ENCODE measurements around the gene RNF222. TPM values are rescaled to one million over a fixed set of nuclear protein-coding genes. Genes with fewer than 3 reads are reported as not detected.
"Not testable (repeated sequence)": the region's sequence is repeated elsewhere in the genome, so short reads cannot be mapped to it uniquely, and the experiment has no call there.

Gene RNF222
- total RNA-seq, 4 donors from 2014 or later = 0.15 to 0.23 TPM; not detected in 2

DNA sequence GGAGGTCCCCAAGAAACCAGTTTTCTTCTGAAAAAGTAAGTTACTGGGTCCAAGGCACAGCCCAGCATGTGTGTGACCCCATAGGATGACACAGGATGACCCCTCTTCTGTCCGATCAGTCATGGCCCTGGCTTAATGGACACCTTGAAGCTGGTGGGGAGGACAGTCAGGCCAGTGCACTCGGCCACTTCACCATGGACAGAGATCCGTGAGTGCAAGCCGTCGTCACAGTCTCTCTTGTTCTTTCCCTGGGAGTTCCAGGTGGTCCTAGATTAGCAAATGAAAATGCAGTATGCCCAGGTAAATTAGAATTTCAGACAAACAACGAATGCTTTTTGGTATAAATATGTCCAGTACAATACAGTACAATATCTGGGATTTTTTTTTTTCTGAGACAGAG lies 1.4 kb upstream of the RNF222 start:
- no peaks in the 10 kb centered on the region for H3K9me3 ChIP-seq
- WGBS, 2 donors (ENCODE audit: low coverage in 1 of 2) = 72% methylated on average over 5 of the region's 6 CpGs; no CpG with 5 or more reads in 1 of the 2 donors
- H3K27me3 ChIP-seq = peaks cover 70% of the 10 kb centered on the region
- no peak for TF ChIP-seq POLR2AphosphoS5 (IDR thresholded peaks at IDR 0.05)
- TF ChIP-seq, protein P1, sequence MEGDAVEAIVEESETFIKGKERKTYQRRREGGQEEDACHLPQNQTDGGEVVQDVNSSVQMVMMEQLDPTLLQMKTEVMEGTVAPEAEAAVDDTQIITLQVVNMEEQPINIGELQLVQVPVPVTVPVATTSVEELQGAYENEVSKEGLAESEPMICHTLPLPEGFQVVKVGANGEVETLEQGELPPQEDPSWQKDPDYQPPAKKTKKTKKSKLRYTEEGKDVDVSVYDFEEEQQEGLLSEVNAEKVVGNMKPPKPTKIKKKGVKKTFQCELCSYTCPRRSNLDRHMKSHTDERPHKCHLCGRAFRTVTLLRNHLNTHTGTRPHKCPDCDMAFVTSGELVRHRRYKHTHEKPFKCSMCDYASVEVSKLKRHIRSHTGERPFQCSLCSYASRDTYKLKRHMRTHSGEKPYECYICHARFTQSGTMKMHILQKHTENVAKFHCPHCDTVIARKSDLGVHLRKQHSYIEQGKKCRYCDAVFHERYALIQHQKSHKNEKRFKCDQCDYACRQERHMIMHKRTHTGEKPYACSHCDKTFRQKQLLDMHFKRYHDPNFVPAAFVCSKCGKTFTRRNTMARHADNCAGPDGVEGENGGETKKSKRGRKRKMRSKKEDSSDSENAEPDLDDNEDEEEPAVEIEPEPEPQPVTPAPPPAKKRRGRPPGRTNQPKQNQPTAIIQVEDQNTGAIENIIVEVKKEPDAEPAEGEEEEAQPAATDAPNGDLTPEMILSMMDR (IDR thresholded peaks at IDR 0.05) = no peak
- no peak for TF ChIP-seq POLR2A (IDR thresholded peaks at IDR 0.05)
- TF ChIP-seq EP300 (IDR thresholded peaks at IDR 0.05) = no peak
- no peak for ATAC-seq
- H3K4me1 ChIP-seq = no peaks in the 10 kb centered on the region
- H3K27ac ChIP-seq = no peak overlapping the region
- H3K4me3 ChIP-seq = no peak overlapping the region
- H3K36me3 ChIP-seq = no peaks in the 10 kb centered on the region

DNA sequence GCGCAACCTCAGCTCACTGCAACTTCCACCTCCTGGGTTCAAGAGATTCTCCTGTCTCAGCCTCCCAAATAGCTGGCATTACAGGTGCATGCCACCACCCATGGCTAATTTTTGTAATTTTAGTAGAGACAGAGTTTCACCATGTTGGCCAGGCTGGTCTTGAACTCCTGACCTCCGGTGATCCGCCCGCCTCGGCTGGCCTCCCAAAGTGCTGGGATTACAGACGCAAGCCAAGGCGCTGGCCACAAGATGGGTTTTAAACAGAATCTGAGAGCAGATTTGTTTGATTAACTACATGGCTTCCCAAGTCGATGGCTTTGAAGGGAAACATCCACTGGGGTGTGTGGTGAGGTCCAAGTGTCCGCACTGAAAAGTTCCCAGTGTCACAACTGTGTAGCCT lies 3.1 kb downstream of the RNF222 start:
- WGBS, 2 donors (ENCODE audit: low coverage in 1 of 2) = 56 to 80% methylated on average over 5 to 7 of the region's 9 CpGs
- peaks cover 73% of the 10 kb centered on the region for H3K27me3 ChIP-seq
- not testable (repeated sequence) for H3K36me3 ChIP-seq, ATAC-seq, H3K9me3 ChIP-seq, H3K27ac ChIP-seq, H3K4me1 ChIP-seq, H3K4me3 ChIP-seq

DNA sequence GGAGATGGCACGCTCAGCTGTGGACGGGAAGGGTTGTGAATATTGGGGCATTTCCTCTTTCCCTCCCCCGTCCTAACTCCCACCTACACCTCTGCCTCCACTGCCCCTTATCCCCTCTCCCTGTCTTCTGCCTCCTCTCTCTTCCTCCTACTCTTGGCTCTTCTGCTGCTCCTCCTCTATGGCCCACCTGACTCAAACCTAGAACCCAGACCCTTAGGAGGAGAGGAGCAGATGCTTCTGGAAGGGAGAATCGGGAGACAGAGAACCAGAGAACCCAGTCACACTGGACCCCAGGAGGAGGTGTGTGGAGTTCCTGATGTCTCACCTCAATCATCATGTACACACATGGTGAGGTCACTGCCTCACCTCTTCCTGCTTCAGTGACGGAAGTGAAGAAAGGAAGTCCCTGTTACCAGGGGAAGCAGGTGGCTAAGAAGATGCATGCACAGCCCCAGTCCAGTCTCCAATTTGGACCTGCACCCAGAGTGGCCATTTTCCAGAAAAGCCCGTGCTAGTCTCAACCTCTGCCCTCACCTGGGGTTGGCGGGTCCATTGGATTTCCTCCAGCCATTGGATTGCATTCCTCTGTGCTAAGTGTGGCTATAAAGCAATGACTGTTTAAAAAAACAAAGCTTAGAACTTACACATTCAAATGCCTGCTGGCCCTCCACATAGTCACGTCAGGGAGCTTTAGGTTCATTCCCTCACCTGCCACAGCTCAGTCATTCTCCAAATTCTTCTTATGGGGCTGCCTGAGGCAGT lies 4.0 kb downstream of the RNF222 start:
- WGBS, 2 donors (ENCODE audit: low coverage in 1 of 2) = 30 to 32% methylated on average over 2 to 4 of the region's 8 CpGs

DNA sequence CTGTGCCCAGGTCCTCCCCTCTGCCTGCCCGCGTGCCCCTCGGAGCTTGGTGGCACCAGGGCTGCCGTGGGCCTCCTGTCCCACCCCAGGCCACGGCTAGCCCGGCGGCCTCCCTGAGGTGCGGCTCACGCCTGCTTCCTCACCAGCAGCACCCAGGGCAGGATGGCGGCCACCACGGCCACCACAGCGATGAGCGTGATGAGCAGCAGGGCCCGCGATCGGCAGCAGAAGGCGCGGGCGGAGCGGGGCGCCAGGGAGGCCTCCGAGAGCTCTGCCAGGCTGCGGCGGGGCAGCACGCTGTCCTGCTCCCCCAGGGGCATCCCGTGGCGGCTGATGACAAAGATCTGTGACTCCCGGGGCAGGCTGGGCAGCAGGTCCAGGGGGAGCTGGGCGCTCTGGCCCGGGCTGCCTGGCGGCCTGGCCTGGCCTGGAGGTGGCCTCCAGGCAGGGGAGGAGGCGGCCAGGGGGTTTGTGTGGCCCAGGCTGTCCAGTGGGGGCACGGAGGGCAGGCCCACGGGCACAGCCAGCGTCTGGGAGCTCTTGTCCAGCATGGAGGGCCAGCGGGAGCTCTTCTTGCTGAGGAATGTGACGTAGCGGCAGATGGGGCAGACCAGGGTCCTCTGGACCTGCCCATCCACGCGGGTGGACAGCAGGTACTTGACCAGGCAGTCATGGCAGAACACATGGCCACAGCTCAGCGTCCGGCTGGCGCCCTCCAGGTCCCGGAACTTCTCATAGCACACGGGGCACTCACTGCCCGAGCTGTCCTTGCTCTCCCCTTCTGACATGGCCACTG lies 4.8 kb downstream of the RNF222 start:
- Histone ChIP-seq H3K27me3 (peaks cover 57% of the 10 kb centered on the region), H3K4me3 (no peak overlapping the region)
- no CpG with 5 or more reads among the region's 46 CpGs for WGBS, 2 donors (ENCODE audit: low coverage in 1 of 2)

More for the DNA sequence above, 4.0 kb downstream of the RNF222 start:
- Histone ChIP-seq H3K36me3 (no peaks in the 10 kb centered on the region), H3K4me3 (no peak overlapping the region), H3K4me1 (no peaks in the 10 kb centered on the region), H3K27ac (no peak overlapping the region), H3K9me3 (no peaks in the 10 kb centered on the region), H3K27me3 (peaks cover 64% of the 10 kb centered on the region)
- TF ChIP-seq, protein P1 (IDR thresholded peaks at IDR 0.05) = no peak
- TF ChIP-seq POLR2A (IDR thresholded peaks at IDR 0.05) = no peak
- no peak for TF ChIP-seq EP300 (IDR thresholded peaks at IDR 0.05)
- no peak for TF ChIP-seq POLR2AphosphoS5 (IDR thresholded peaks at IDR 0.05)
- no peak for ATAC-seq

DNA sequence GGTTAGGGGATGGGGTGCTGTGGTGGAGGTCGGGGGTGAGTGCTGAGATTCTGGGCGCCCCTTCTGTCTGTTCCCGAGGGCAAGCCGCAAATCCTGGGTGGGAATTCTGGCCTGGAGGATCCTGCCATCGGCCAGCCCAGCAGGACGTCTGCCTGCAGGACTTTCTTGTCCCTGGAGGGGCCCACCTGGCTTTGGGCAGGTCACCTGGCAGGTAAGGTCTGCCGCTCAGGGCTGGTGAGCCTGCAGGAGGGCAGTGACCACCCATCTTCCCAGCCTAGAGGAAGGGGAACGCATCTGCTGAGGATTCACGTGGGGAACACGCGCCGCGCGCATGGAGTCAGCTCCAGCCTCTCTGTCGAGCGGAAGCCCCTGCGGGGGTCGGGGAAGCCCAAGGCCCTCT lies 5.4 kb downstream of the RNF222 start:
- no peaks in the 10 kb centered on the region for H3K4me1 ChIP-seq
- H3K27ac ChIP-seq = no peak overlapping the region
- no peaks in the 10 kb centered on the region for H3K9me3 ChIP-seq
- no peak for ATAC-seq
- H3K4me3 ChIP-seq = no peak overlapping the region
- peaks cover 51% of the 10 kb centered on the region for H3K27me3 ChIP-seq
- no CpG with 5 or more reads among the region's 18 CpGs for WGBS, 2 donors (ENCODE audit: low coverage in 1 of 2)
- TF ChIP-seq EP300 (IDR thresholded peaks at IDR 0.05) (no peak), POLR2AphosphoS5 (IDR thresholded peaks at IDR 0.05) (no peak), POLR2A (IDR thresholded peaks at IDR 0.05) (no peak)
- TF ChIP-seq, protein P1 (IDR thresholded peaks at IDR 0.05) = no peak
- H3K36me3 ChIP-seq = no peaks in the 10 kb centered on the region

More for the DNA sequence above, 4.8 kb downstream of the RNF222 start:
- Histone ChIP-seq H3K27ac (no peak overlapping the region), H3K36me3 (no peaks in the 10 kb centered on the region), H3K4me1 (no peaks in the 10 kb centered on the region), H3K9me3 (no peaks in the 10 kb centered on the region)
- no peak for ATAC-seq
- TF ChIP-seq POLR2AphosphoS5 (IDR thresholded peaks at IDR 0.05) = no peak
